HG03442 (cell line): ENCODE data around the gene TMEM33.
"Not testable (repeated sequence)": the region's sequence is repeated elsewhere in the genome, so short reads cannot be mapped to it uniquely, and the experiment has no call there.

Experiments used
- ATAC-seq: cut with Tn5 transposase; IDR thresholded peaks from one replicate; pipeline ENCODE4 v1.9.1; 2021; ENCODE audit warnings: mild to moderate bottlenecking, moderate library complexity; ENCODE audit not compliant: unreplicated experiment

Gene TMEM33, protein sequence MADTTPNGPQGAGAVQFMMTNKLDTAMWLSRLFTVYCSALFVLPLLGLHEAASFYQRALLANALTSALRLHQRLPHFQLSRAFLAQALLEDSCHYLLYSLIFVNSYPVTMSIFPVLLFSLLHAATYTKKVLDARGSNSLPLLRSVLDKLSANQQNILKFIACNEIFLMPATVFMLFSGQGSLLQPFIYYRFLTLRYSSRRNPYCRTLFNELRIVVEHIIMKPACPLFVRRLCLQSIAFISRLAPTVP

DNA sequence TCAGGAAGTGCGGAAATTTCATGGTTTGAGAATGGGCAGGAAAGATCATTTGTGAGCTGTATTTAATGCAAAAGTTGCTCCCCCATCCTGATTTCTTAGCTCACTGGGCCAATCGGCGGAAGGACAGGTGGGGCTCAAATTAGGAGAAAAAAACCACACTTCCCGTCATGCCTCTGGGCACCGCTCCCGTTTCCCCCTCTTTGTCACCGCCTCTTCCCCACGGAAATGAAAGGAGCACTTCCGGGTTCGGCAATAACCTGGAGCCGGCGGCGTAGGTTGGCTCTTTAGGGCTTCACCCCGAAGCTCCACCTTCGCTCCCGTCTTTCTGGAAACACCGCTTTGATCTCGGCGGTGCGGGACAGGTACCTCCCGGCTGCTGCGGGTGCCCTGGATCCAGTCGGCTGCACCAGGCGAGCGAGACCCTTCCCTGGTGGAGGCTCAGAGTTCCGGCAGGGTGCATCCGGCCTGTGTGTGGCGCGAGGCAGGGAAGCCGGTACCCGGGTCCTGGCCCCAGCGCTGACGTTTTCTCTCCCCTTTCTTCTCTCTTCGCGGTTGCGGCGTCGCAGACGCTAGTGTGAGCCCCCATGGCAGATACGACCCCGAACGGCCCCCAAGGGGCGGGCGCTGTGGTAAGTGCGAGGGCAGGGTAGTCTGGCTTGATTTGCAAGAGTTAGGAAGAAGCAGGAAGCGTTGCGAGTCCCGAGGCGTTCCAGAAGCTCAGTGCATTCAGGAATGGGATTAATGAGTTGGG, at the start of gene TMEM33:
Gene TMEM33, plus strand, starts transcription at position 529 of the 751 bp plus-strand sequence. Its CDS starts 56 bp downstream, at position 585.
- peak; percentile 91 for ATAC-seq

DNA sequence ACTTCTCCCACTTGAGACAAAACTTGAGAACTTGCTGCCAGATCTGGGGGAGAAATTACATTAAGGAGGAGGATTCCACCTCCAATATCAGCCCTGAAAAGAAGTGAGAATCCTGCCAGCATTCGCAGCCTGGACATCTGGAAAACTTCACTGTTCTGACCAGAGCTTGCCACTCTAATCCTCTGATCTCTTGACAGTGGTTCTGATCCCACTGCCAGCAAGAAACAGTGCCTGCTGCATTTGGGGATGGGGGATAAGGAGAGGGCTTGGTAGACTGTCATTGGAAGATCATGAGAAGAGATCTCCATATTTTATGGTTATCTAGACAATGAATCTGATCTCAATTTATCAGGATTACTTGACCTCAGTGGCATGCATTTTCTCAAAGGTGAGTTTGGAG, 49.8 kb upstream of the TMEM33 start:
- ATAC-seq = no peak

DNA sequence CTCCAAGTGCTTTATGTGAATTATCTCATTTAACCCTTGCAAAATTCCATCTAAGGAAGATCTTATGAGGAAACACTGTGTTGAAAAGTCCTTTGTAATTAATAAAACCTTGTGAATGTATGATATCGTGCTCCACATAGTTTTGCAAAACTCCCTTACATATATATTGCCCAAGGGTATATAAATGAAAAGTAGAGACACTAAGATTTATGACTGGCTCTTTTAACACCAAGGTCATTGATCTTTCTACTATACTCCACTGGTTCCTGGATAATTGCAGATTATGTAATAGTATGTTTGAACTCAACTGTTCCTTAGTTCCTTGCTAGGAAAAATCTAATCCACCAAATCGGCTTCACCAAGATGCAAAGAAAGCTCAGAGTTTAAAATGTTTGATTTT, 48.0 kb upstream of the TMEM33 start:
- no peak for ATAC-seq

DNA sequence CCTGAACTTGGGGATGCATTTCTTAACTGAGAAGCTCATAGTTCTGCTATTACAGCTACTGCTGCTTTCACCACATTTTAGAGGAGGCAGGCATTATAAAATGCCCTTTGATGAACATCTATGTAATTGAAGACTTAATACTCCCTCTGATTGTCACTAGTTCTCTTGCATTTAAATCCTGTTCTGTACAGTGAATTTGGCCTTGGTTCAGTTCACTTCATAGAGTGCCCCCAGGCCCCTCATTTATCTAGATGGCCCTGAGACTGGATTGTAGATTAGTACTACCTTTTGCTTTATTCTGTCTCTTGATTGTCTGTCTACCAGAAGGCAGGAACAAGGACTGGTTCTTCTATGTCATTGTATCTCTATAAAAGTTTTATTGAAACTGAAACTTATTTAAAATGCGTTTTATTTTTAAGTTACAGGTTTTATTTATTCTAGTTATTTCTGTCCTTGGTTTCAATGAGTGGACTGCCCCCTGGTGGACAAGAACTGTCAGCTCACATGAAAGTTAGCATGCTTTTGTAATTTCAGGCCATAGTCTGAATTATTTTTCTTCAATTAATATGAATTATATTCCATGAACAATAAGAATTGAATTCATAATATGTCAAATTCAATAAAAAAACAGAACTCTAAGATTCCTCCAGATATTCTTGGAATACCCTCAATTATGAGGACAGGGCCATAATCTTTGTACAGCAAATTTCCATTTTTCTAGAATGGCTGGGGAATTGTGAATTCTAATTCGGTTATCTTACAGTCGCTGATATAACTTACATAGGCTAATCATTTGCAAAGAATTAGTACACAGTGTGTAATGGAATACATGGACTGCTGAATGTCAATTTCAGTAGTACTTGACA, 47.2 kb upstream of the TMEM33 start:
- ATAC-seq = no peak

DNA sequence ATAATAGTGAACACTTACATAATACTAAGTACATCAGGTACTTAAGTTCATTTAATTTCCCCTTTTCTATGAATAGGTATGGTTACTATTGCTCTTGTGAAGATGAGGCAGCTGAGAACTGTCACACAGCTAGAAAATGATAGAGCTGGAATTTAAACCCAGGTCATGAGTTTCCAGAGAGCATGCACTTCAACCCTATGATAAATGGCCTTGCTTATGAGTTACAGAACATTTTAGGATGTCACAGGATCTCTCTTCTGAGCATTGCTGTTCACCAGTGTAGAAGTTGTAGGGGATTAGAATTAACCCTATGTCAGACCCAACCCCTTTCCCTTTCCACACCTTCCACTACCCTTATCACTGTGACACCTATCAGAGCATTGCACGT, 46.5 kb upstream of the TMEM33 start:
- ATAC-seq = no peak

DNA sequence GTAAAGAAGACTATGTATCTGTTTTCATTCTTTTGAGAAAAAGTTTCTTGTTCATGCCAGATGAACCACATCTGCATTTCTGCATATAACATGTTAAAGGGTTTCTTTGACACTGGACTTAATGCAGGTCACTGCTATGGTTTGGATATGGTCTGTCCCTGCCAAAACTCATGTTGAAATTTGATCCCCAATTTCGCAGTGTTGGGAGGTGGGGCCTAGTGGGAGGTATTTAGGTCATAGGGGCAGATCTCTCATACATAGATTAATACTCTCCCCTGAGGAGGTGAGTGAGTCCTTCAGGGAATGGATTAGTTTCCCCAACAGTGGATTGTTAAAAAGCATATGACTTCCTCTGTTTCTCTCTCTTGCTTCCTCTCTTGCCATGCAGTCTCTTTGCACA, 45.9 kb upstream of the TMEM33 start:
- ATAC-seq = no peak

DNA sequence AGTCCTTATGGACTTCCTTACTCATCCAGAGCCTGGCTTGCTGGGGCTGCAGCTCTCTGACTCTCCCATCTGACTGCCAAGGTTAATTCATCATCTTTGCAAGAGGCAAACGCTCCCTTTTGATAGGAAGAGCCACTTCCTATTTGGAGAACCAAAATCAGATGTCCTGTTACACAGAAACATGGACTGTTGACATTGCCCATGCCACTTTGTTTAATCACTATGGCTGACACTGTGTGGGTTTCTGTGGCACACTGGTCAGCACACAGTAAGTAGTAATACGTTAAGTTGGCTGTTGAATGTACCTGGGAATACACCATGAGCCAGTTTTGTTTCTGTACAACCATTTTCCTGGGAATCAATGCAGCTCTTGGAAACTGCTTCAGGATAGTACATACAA, 45.1 kb upstream of the TMEM33 start:
- ATAC-seq = no peak

DNA sequence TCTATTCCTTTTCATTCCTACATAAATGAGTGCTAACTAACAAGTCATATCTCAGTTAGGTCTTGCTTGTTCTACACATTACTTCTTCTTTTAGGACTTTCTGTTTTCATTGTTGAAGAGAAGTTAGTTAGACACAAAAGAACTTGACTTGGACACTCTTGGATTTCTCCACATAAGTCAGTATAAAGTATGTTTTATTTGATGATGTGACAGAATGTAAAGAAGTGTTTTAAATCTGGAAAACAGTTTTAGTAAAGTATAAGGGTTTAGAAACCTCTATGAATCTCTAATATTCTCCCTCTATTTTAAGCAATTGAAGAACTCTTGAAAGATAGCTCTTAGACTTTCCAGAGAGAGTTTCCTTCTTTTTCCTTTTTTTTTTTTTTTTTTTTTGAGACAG, 38.6 kb upstream of the TMEM33 start:
- no peak for ATAC-seq

DNA sequence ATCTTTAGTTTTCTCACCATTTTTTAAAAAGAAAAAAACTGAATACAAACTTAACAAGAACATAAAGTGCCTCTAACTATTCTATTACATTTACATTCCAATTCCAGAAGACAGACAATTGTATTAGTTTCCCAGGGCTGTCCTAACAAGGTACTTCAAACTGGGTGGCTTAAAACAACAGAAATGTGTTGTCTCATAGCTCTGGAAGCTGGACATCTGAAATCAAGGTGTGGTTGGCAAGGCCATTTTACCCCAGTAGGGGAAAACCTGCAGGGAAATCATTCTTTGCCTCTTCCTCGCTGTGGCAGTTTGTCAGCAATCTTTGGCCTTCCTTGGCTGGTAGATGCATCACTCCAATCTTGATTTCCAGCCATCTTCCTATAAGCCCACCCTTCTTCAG, 37.5 kb upstream of the TMEM33 start:
- ATAC-seq = no peak

DNA sequence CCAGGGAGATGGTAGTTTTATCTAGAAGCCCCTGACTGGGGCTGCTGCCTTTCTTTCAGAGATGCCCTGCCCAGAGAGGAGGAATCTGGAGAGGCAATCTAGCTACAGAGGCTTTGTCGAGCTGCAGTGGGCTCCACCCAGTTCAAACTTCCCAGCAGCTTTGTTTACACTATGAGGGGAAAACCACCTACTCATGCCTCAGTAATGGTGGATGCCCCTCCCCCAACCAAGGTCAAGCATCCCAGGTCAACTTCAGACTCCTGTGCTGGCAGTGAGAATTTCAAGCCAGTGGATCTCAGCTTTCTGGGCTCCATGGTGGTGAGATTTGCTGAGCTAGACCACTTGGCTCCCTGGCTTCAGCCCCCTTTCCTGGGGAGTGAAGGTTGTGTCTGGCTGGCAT, 26.1 kb upstream of the TMEM33 start:
- not testable (repeated sequence) for ATAC-seq

DNA sequence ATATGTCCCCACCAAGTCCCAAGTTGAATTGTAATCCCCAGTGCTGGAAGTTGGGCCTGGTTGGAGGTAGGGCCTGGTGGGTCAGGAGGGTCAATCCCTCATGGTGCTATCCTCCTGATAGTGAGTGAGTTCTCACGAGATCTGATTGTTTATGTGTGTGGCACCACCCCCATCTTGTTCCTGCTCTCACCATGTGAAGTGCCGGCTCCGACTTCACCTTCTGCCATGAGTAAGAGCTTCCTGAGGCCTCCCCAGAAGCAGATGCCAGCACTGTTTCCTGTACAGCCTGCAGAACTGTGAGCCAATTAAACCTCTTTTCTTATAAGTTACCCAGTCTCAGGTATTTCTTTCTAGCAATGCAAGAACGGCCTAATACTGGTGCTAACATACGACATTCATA, 22.7 kb upstream of the TMEM33 start:
- no peak for ATAC-seq

DNA sequence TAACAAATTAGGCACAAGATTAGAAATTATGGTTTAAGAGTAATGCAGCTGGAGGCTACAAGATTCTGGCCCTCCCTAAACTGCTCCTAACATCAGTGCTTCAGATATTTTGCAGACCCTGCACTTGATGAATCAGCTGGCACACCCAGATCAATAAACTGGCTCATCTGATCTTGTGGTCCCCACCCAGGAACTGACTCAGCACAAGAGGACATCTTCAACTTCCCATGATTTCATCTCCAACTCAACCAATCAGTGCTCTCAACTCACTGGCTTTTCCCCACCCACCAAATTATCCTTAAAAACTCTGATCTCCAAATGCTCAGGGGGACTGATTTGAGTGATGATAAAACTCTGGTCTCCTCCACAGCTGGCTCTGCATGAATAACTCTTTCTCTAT, 21.7 kb upstream of the TMEM33 start:
- ATAC-seq = no peak

DNA sequence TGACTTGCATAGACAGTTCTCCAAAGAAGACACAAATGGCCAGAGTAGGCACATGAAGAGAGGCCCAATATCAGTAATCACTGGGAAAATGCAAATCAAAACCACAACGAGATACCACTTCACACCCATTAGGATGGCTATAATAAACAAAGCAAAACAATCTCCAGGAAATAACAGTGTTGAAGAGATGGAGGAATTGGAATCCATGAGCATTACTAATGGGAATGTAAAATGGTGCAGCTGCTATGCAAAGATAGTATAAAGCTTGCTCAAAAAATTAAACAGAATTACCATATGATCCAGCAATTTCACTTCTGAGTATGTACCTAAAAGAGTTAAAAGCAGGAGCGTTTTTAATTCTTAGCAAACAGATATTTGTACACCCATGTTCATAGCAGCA, 17.0 kb upstream of the TMEM33 start:
- ATAC-seq = no peak

DNA sequence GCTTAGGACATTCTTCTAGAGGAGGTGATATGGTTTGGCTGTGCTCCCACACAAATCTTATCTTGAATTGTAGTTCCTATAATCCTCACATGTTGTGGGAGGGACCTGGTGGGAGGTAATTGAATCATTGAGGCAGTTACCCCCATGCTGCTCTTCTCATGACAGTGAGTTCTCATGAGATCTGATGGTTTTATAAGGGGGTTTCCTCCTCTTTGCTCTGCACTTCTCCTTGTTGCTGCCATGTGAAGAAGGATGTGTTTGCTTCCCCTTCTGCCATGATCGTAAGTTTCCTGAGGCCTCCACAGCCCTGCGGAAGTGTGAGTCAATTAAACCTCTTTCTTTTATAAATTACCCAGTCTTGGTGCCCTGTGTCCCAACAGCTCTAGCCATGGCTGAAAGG, 14.8 kb upstream of the TMEM33 start:
- not testable (repeated sequence) for ATAC-seq

DNA sequence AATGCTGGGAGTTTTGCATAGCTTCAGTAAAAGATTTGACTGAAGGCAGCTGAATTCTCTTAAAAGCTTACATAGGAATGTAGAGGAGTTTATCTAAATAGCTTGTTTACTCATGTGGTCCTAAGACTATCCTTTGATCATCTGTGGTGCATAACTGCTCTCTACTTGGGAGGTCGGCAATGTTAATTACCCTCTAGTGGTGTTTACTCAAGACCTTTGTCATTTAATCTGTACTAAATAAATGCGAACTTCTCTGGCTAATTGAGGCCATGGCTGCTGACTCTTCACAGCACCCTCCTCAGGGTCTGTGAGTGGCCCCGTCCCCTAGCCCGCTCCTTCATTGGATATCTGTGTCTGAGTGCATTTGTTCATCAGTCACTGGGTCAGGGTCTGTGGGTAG, 13.8 kb upstream of the TMEM33 start:
- ATAC-seq = no peak

DNA sequence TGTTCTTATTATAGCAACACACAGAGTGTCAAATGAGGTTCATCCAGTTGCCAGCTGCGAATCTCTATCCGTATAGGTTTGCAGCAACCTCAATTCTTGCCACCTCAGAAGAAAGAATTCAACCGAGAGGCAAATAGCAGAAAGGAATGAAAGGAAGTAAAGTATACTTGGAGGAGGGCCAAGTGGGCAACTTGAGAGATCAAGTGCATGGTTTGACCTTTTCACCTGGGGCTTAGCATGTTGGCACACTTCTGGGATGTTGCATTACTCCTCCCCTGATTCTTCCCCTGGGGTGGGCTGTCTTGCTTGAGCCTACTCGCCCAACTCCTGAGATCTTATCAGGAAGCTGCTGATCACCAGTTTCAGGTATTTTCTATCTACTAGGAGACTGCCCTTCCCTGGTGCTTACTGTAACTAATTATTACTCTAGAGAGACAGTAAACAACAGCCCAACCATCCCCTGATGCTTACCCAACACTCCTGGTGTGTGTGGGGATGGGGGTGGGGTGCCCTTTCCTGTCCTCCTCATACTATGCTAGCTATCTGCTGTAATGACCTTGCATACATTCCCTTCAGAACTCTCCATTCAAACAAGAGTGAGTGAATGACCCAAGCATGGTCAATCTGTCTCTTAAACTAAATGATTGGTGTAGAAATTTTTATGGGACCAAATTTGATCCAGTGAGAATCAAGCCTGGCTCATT, 7.3 kb upstream of the TMEM33 start:
- no peak for ATAC-seq

DNA sequence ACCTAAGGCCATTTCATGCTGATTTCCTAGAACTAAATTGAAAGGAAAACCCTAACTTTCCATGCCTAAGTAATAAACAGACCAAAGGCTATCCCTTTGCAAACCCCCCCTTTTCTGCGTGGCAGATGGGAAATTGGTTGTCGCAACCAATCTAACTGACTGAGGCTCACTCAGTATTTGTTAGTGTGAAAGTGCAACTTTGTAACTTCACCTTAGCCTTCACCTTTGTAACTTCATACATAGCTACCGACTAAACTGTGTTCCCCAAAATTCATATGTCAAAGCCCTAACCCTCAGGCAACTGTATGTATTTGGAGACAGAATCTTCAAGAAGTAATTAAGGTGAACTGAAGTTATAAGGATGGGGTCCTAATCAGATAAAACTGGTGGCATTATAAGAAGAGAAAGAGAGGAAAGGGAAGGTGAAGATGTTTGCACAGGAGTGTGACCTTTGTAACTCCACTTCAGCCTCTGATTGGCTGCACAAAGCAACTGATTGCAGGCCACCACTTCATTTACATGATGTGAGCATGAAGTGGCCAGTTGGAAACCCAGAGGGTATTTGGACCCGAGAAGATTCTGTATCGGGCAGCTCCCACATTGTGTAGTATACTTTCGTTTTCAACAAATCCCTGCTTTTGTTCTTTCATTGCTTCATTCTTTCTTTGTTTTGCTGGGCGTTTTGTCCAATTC, 4.9 kb upstream of the TMEM33 start:
- no peak for ATAC-seq

DNA sequence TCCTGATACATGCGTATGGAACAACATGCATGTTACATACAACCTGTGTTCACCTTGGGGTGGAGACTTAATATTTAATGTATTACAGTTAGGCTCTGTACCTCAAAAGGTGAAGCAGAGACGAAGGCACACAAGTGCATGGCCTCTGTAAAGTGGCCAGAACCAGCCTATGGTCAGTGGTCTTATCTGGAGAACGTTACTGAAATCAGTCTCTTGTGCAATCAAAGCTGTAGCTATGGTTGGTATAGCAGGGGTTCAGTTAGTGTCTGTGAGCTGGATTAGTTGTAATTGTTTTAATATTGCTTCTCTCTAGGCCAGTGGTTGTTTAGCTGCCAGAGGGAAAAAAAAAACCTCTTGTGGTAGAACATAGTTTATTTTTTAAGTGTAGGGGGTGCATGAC, 2.2 kb upstream of the TMEM33 start:
- ATAC-seq = no peak

DNA sequence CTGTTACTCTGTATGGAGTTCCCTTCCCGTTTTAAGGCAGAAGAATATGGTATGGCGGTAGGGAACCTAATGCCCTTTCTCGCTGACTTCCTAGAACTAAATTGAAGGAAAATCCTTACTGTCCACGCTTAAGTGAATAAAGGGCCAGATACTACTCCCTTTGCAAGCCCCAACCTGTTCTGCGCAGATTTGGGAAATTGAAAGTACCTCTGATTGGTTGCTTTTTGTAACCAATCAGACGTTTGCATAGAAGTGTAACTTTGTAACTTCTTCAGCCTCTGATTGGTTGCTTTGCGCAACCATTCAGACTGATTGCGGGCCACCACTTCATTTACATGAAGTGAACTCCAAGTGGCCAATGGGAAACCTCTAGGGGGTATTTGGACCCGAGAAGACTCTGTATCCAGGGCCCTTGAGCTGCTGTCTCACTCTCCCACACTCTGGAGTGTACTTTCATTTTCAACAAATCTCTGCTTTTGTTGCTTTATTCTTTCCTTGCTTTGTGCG, 1.2 kb upstream of the TMEM33 start:
- ATAC-seq = no peak

DNA sequence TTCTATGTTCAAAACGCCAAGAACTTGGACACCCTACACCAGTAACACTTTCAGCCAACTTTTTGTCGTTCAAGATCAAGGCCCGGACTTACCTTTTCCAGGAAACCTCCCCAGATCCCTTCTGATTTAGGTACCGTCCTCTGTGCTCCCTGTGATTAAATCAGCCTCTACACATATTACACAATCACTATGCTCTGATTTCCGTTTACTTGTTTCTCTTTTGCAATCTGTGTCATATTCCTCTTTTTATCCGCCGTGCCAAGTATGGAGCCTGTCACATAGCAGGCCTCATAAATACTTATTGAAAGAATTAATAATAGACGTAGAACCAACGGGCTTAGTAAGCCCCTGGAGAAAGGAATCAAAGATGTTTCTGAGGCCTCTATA, 722 bp upstream of the TMEM33 start:
- no peak for ATAC-seq
